ENCODE measurements around the gene SPOCK2. TPM values are rescaled to one million over a fixed set of nuclear protein-coding genes. Genes with fewer than 3 reads are reported as not detected.

The SPOCK2 gene
- total RNA-seq, 1 donor from 2014 or later = 0.54 TPM

DNA sequence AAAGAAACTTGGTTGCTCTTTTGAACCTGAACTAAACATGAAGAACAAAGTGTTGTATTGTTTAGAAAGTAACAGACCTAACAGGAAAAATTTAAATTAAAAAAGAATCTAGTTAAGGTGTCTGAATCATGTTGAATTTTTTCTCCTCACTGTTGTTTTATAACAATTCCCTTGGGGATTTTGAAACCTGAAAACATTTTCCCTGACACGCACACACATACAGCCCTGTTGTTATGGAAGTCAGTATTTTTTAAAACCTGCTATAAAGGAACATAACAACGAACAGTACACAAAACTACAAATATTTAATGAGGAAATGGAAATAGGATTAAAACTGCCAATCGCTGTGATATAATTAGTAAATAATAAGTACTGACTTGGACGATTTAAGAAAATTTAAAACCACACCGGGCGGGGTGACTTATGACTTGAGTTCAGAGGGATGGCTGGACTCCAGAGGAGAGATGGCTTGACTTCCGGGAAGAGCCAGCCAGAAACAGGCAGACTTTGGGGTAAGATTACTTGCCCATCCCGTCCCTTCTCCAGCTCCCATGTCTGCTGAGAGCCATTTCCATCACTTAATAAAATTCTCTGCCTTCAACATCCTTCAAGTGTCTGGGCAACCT is 16.2 kb upstream of the SPOCK2 start:
- TF ChIP-seq, protein P1, sequence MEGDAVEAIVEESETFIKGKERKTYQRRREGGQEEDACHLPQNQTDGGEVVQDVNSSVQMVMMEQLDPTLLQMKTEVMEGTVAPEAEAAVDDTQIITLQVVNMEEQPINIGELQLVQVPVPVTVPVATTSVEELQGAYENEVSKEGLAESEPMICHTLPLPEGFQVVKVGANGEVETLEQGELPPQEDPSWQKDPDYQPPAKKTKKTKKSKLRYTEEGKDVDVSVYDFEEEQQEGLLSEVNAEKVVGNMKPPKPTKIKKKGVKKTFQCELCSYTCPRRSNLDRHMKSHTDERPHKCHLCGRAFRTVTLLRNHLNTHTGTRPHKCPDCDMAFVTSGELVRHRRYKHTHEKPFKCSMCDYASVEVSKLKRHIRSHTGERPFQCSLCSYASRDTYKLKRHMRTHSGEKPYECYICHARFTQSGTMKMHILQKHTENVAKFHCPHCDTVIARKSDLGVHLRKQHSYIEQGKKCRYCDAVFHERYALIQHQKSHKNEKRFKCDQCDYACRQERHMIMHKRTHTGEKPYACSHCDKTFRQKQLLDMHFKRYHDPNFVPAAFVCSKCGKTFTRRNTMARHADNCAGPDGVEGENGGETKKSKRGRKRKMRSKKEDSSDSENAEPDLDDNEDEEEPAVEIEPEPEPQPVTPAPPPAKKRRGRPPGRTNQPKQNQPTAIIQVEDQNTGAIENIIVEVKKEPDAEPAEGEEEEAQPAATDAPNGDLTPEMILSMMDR (IDR thresholded peaks at IDR 0.05) = no peak
- peaks cover 43% of the 10 kb centered on the region for H3K36me3 Mint-ChIP-seq (ENCODE audit: unreplicated experiment)
- no peaks in the 10 kb centered on the region for H3K27me3 Mint-ChIP-seq (ENCODE audit: unreplicated experiment)
- no peak for DNase-seq (ENCODE audit: extremely low spot score, unreplicated experiment)
- no peaks in the 10 kb centered on the region for H3K9me3 Mint-ChIP-seq (ENCODE audit: unreplicated experiment)
- no peak overlapping the region for H3K27ac Mint-ChIP-seq (ENCODE audit: unreplicated experiment)
- H3K4me3 Mint-ChIP-seq (ENCODE audit: unreplicated experiment) = no peak overlapping the region
- peaks cover 4% of the 10 kb centered on the region for H3K4me1 Mint-ChIP-seq (ENCODE audit: unreplicated experiment)

DNA sequence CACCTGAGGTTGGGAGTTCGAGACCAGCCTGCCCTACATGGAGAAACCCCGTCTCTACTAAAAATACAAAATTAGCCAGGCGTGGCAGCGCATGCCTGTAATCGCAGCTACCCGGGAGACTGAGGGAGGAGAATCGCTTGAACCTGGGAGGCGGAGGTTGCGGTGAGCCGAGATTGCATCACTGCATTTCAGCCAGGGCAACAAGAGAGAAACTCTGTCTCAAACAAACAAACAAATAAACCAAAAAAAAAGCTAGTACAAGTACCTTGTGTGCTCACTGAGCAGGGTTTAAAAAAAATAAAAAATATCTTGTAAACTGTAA is 11.2 kb upstream of the SPOCK2 start:
- TF ChIP-seq, protein P1 (IDR thresholded peaks at IDR 0.05) = no peak
- Mint-ChIP-seq H3K27me3 (ENCODE audit: unreplicated experiment) (no peaks in the 10 kb centered on the region), H3K36me3 (ENCODE audit: unreplicated experiment) (peaks cover 35% of the 10 kb centered on the region), H3K27ac (ENCODE audit: unreplicated experiment) (no peak overlapping the region), H3K9me3 (ENCODE audit: unreplicated experiment) (no peaks in the 10 kb centered on the region), H3K4me3 (ENCODE audit: unreplicated experiment) (no peak overlapping the region), H3K4me1 (ENCODE audit: unreplicated experiment) (peaks cover 25% of the 10 kb centered on the region)
- no peak for DNase-seq (ENCODE audit: extremely low spot score, unreplicated experiment)

DNA sequence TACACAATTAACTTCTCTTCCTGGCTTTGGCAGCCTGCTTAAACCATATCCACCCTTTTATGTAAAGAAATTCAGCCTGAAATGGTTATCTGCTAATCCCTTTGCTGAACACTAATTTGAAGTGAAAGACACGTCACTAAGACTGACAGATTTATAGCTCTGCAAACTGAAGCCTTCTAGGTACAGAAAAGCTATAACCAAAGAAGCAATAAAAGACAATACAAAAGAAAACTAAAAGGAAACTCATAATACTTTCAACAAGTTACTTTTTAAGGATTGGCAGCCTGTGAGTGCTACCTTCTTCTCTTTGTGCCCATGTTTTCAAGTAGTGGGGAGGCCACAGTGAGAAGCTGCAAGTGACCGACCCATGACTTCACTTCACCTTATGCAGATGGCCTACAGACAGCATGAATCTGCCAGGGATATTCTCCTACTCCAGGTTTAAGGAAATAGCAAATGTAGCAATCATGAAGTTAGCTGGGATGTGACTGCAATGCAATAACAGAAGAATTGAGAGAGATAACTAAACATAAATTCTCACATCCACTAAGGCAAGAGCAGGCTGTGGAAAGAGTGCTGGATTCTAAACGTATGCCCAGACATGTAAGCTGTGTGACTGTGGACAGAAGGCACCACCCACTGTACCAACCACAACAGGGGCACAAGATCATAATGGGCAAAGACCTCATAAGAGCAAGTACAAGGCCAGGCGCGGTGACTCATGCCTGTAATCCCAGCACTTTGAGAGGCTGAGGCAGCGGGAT is 10.7 kb upstream of the SPOCK2 start:
- no peak overlapping the region for H3K4me3 Mint-ChIP-seq (ENCODE audit: unreplicated experiment)
- H3K27ac Mint-ChIP-seq (ENCODE audit: unreplicated experiment) = no peak overlapping the region
- H3K9me3 Mint-ChIP-seq (ENCODE audit: unreplicated experiment) = no peaks in the 10 kb centered on the region
- TF ChIP-seq, protein P1 (IDR thresholded peaks at IDR 0.05) = no peak
- H3K36me3 Mint-ChIP-seq (ENCODE audit: unreplicated experiment) = peaks cover 37% of the 10 kb centered on the region
- no peak for DNase-seq (ENCODE audit: extremely low spot score, unreplicated experiment)
- no peaks in the 10 kb centered on the region for H3K27me3 Mint-ChIP-seq (ENCODE audit: unreplicated experiment)
- peaks cover 22% of the 10 kb centered on the region for H3K4me1 Mint-ChIP-seq (ENCODE audit: unreplicated experiment)

DNA sequence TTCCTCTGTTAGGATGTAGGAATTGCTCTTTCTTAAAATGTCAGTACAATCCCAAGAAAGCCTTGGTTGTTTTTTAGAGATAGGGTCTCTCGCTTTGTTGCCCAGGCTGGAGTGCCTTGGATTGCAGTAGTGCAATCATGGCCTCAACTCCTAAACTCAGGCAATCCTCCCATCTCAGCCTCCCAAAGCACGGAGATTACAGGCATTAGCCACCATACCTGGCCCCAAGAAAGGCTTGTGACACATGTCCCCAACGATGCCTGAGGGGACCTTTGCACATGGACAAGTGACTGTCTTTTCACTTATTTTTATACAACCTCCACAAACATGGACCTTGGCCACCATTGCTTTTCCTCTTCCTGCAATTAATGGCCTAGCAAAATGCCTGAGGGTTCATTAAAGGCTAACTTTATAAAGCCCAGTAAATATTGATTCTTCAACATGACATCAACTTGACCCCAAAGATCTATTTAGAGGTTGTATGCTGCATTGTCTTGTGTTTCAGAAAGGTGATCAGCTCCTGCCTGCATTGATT is 10.0 kb upstream of the SPOCK2 start:
- H3K4me1 Mint-ChIP-seq (ENCODE audit: unreplicated experiment) = peaks cover 22% of the 10 kb centered on the region
- peak; percentile 23 for DNase-seq (ENCODE audit: extremely low spot score, unreplicated experiment)
- H3K27me3 Mint-ChIP-seq (ENCODE audit: unreplicated experiment) = no peaks in the 10 kb centered on the region
- TF ChIP-seq, protein P1 (IDR thresholded peaks at IDR 0.05) = no peak
- no peaks in the 10 kb centered on the region for H3K9me3 Mint-ChIP-seq (ENCODE audit: unreplicated experiment)
- no peak overlapping the region for H3K4me3 Mint-ChIP-seq (ENCODE audit: unreplicated experiment)
- H3K27ac Mint-ChIP-seq (ENCODE audit: unreplicated experiment) = no peak overlapping the region
- H3K36me3 Mint-ChIP-seq (ENCODE audit: unreplicated experiment) = peaks cover 34% of the 10 kb centered on the region
